HepG2 (cell line): ENCODE measurements around the gene CLDND2. TPM values are rescaled to one million over a fixed set of nuclear protein-coding genes. Genes with fewer than 3 reads are reported as not detected.
A peak's percentile ranks its signal among the peaks of the same experiment; 100 is the strongest.

Source experiments
- ZHX2 ChIP-seq, 2 experiments: sonication (generic) in 1 of 2; formaldehyde crosslinking in 1 of 2; IDR thresholded peaks; 2 replicates each; pipeline versions ENCODE4 v1.6.1 to v1.9.0; 2014 to 2022; ENCODE audit warnings: antibody characterized with exemption in 1 of 2, borderline replicate concordance in 1 of 2, inconsistent platforms in 1 of 2, low read depth in 1 of 2, missing genetic modification reagents in 1 of 2
- ZNF292 ChIP-seq: sonication (generic); formaldehyde crosslinking; IDR thresholded peaks from 2 replicates; pipeline ENCODE4 v1.8.1; 2022; ENCODE audit warnings: mild to moderate bottlenecking, low read depth, missing genetic modification reagents, borderline replicate concordance
- ZNF746 ChIP-seq: sonication (generic); formaldehyde crosslinking; IDR thresholded peaks from 2 replicates; pipeline ENCODE4 v1.8.0; 2022; ENCODE audit warnings: mild to moderate bottlenecking, missing genetic modification reagents
- polyA plus RNA-seq, 8 experiments: library from polyadenylated mRNA; depleted of rRNA in 3 of 8; stranded (reverse) in 7 of 8; unstranded in 1 of 8; fragments of >200 nt; fragmentation: Illumina TruSeq in 4 of 8; extraction: Trizol in 4 of 8; gene quantifications; 2 replicates each; pipeline versions ENCODE4 v1.2.1 to v1.2.3, GENCODE V29; 2011 to 2016; ENCODE audit warnings: low read depth in 4 of 8, missing spikeins in 1 of 8, mixed read lengths in 1 of 8; ENCODE audit not compliant: insufficient read depth in 1 of 8
- total RNA-seq, 5 experiments: library from RNA; depleted of rRNA; stranded (reverse); fragments of >200 nt; fragmentation: Illumina TruSeq; extraction: Trizol; gene quantifications; 2 replicates each; pipeline ENCODE4 v1.2.3, GENCODE V29; 2016; ENCODE audit warnings: low read depth in 1 of 5
- TF ChIP-seq, protein P1 (sequence below): sonication (generic); formaldehyde crosslinking; IDR thresholded peaks from 2 replicates; pipeline ENCODE4 v1.4.0; 2020; ENCODE audit warnings: mild to moderate bottlenecking, missing genetic modification reagents

Gene CLDND2
- total and polyA plus RNA-seq, 2 of the 13 experiments (the other 11 are each of a cell fraction or from before 2014, with no cell fraction given): 0.84 to 1.8 TPM

DNA sequence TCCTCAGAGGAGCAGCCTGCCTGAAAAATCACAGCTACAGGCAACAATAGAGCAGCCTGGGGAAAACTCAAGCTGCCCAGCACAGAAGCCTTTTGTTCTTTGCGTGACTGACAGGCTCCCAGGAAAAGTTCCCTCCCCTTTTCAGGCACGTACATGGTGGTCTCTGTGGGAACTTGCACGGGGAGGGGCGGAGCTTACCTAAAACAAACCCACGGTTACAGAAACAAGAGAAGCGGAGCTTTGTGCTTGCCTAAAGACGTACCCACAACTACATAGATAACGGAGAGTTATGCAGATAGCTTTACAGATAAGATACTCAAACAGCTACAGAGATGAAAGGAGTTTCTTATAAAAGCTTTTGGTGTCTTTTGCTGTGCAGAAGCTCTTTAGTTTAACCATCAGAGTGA lies 14.1 kb downstream of the CLDND2 start (continued):
- TF ChIP-seq ZHX2 (IDR thresholded peaks at IDR 0.05; ENCODE audit: low read depth): no peak
- TF ChIP-seq ZHX2 (CRISPR knock-in tag; IDR thresholded peaks at IDR 0.05; ENCODE audit: borderline replicate concordance): no peak
- 0 out of 2 replicates have a peak, but pooled peaks have one; percentile 44 for TF ChIP-seq ZNF746 (CRISPR knock-in tag)
- TF ChIP-seq ZNF292: no peak
- TF ChIP-seq, protein P1, sequence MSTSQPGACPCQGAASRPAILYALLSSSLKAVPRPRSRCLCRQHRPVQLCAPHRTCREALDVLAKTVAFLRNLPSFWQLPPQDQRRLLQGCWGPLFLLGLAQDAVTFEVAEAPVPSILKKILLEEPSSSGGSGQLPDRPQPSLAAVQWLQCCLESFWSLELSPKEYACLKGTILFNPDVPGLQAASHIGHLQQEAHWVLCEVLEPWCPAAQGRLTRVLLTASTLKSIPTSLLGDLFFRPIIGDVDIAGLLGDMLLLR (CRISPR knock-in tag): no peak
